Stomach (tissue), 19 donors: Measurements from ENCODE around the gene MANSC4. TPM values are rescaled to one million over a fixed set of nuclear protein-coding genes. Genes with fewer than 3 reads are reported as not detected.

ENCODE experiments used
- DNase-seq, 2 donors: peaks; one replicate each; pipeline versions ENCODE4 v3.0.0 to v3.0.0-alpha.2; 2013 to 2019
- H3K27ac ChIP-seq, 5 donors: fragments of 200-600 bp in 4 of 5; sonication (generic) in 4 of 5; one replicate each; pipeline ENCODE4 v1.5.1; 2013 to 2019; ENCODE audit warnings: mild to moderate bottlenecking in 1 of 5, moderate library complexity in 1 of 5
- H3K27me3 ChIP-seq, 3 donors: fragments of 200-600 bp; sonication (generic); one replicate each; pipeline ENCODE4 v1.5.1; 2017 to 2019; ENCODE audit warnings: mixed run types in 1 of 3
- H3K36me3 ChIP-seq, 4 donors: fragments of 200-600 bp; sonication (generic); 1 replicate in 3 of 4; 2 replicates in 1 of 4; pipeline ENCODE4 v1.5.1; 2016 to 2019
- H3K4me1 ChIP-seq, 4 donors: fragments of 200-600 bp; sonication (generic); one replicate each; pipeline ENCODE4 v1.5.1; 2016 to 2019
- H3K4me3 ChIP-seq, 4 donors: fragments of 200-600 bp; sonication (generic) in 3 of 4; one replicate each; pipeline ENCODE4 v1.5.1; 2016 to 2019; ENCODE audit warnings: mild to moderate bottlenecking in 1 of 4
- H3K9me3 ChIP-seq, 4 donors: fragments of 200-600 bp; sonication (generic); one replicate each; pipeline ENCODE4 v1.5.1; 2016 to 2019
- CTCF ChIP-seq, 7 experiments: fragments of 450-650 bp in 4 of 7; fragments of 200-600 bp in 3 of 7; sonication (generic) in 3 of 7; IDR thresholded peaks; one replicate each; pipeline ENCODE4 v1.5.1; 2016 to 2019; ENCODE audit warnings: antibody characterized with exemption in 7 of 7, control low read depth in 2 of 7, mild to moderate bottlenecking in 1 of 7
- EP300 ChIP-seq: sonication (generic); formaldehyde crosslinking; IDR thresholded peaks from one replicate; pipeline ENCODE4 v1.6.1; 2017; ENCODE audit warnings: antibody characterized with exemption
- POLR2A ChIP-seq, 4 donors: fragments of 450-650 bp; IDR thresholded peaks; one replicate each; pipeline ENCODE4 v1.6.1; 2016; ENCODE audit warnings: antibody characterized with exemption in 4 of 4, control low read depth in 2 of 4, mild to moderate bottlenecking in 1 of 4, moderate library complexity in 1 of 4
- POLR2AphosphoS5 ChIP-seq, 3 donors: sonication (generic); formaldehyde crosslinking; IDR thresholded peaks; one replicate each; pipeline ENCODE4 v1.6.1; 2016; ENCODE audit warnings: antibody characterized with exemption in 3 of 3
- WGBS, 5 donors: extraction: QIAGEN DNeasy Blood & Tissue Kit in 3 of 5; methylation state at CpG; one replicate each; pipeline versions ENCODE4 v1.1.5 to v1.1.7; 2013 to 2018; 5-methylcytosine and 5-hydroxymethylcytosine counted together
- intact Hi-C: fragments of 100-400 bp; cut with DNase I; formaldehyde crosslinking; loops from one replicate; pipeline ENCODE4 v1.15.1; 2023; ENCODE audit warnings: low total_unique reads
- long read RNA-seq, 10 donors: transcript quantifications; one replicate each; lab custom pipeline, GENCODE V29; 2026
- polyA plus RNA-seq, 3 donors: library from polyadenylated mRNA; stranded (reverse); fragments of 200-250 nt; gene quantifications; one replicate each; pipeline ENCODE4 v1.2.3, GENCODE V29; 2013
- total RNA-seq, 5 donors: library from RNA; depleted of rRNA; stranded (reverse); fragments of >200 nt; gene quantifications; one replicate each; pipeline versions ENCODE4 v1.1.0 to v1.2.3, GENCODE V29; 2014 to 2016
- donor health status: healthy with polysubstance abuse.
- donor health status: Bipolar disorder and iron deficiency.
- donor health status: healthy.

The MANSC4 gene
- total RNA-seq: not detected
- polyA plus RNA-seq: not detected
- long read RNA-seq, donor 1: 0 reads
- long read RNA-seq, donor 2: 0 reads
- long read RNA-seq, donor 3: 0 reads
- long read RNA-seq, donor 4: 0 reads
- long read RNA-seq, donor 5: 0 reads
- long read RNA-seq, donor 6: 0 reads
- long read RNA-seq, donor 7: 0 reads
- long read RNA-seq, donor 8: 0 reads
- long read RNA-seq, donor 9: 0 reads
- long read RNA-seq, donor 10: 0 reads

GRCh38 chr12:27779920-27780611 is at the start of gene MANSC4, which contains the start of gene KLHL42:
MANSC4 (minus strand) TSS chr12:27780236; CDS start chr12:27771276, 8,960 bp downstream.
KLHL42 (plus strand) TSS chr12:27780233; CDS start chr12:27780331, 98 bp downstream.
- TF ChIP-seq EP300 (no peak), POLR2AphosphoS5 (IDR thresholded peaks at IDR 0.05) (peak in 2 of 3 donors; percentile 20 to 37)
- intact Hi-C loops: no loop called here
- Histone ChIP-seq H3K9me3 (no peaks in the 10 kb centered on the region), H3K4me1 (peaks cover 17 to 53% (median 35%) of the 10 kb centered on the region in 4 donors), H3K4me3 (peak within 1 kb of the TSS; percentile 77 to 85 (median 79)), H3K36me3 (no peaks in the 10 kb centered on the region), H3K27me3 (no peaks in the 10 kb centered on the region), H3K27ac (peak within 1 kb of the TSS; percentile 91 to 95 (median 94))
- 0 to 3% (median 1%) methylated on average over 15 to 91 of the region's 92 CpGs for WGBS, 5 donors
- DNase-seq: peak; percentile 67 to 91

- no peaks in the 10 kb centered on the region for H3K4me1 ChIP-seq
- WGBS, 5 donors: 88 to 98% (median 97%) methylated on average over 3 of the region's 3 CpGs
- no peak overlapping the region for H3K4me3 ChIP-seq
- no peaks in the 10 kb centered on the region for H3K9me3 ChIP-seq
- no peak overlapping the region for H3K27ac ChIP-seq
- DNase-seq: no peak
- intact Hi-C loops: no loop called here
- H3K27me3 ChIP-seq: no peaks in the 10 kb centered on the region
- TF ChIP-seq EP300: no peak
- no peak for TF ChIP-seq CTCF (IDR thresholded peaks at IDR 0.05)
- no peak for TF ChIP-seq POLR2A (IDR thresholded peaks at IDR 0.05)
- TF ChIP-seq POLR2AphosphoS5 (IDR thresholded peaks at IDR 0.05): no peak
- no peaks in the 10 kb centered on the region for H3K36me3 ChIP-seq
Observed at GRCh38 chr12:27828196-27828595, 48.2 kb upstream of the MANSC4 start.

GRCh38 chr12:27826076-27826475 is 46.0 kb upstream of the MANSC4 start:
- no peaks in the 10 kb centered on the region for H3K9me3 ChIP-seq
- WGBS, 5 donors: 75 to 100% (median 92%) methylated on average over 1 of the region's 1 CpG
- no peak for DNase-seq
- H3K36me3 ChIP-seq: no peaks in the 10 kb centered on the region
- H3K27ac ChIP-seq: no peak overlapping the region
- H3K4me1 ChIP-seq: peaks cover 4 to 8% (median 5%) of the 10 kb centered on the region in 4 donors
- H3K27me3 ChIP-seq: no peaks in the 10 kb centered on the region
- TF ChIP-seq POLR2A (IDR thresholded peaks at IDR 0.05) (no peak), CTCF (IDR thresholded peaks at IDR 0.05) (no peak), EP300 (no peak), POLR2AphosphoS5 (IDR thresholded peaks at IDR 0.05) (no peak)
- intact Hi-C loops: no loop called here
- no peak overlapping the region for H3K4me3 ChIP-seq

- no peak for TF ChIP-seq POLR2AphosphoS5 (IDR thresholded peaks at IDR 0.05)
- H3K4me3 ChIP-seq: no peak overlapping the region
- no peaks in the 10 kb centered on the region for H3K36me3 ChIP-seq
- H3K4me1 ChIP-seq: peaks cover 4 to 14% (median 7%) of the 10 kb centered on the region in 4 donors
- 59 to 71% (median 68%) methylated on average over 12 of the region's 12 CpGs for WGBS, 5 donors
- no peak overlapping the region for H3K27ac ChIP-seq
- H3K9me3 ChIP-seq: no peaks in the 10 kb centered on the region
- intact Hi-C loops: no loop called here
- no peaks in the 10 kb centered on the region for H3K27me3 ChIP-seq
- no peak for DNase-seq
Observed at GRCh38 chr12:27824126-27824842, 44.2 kb upstream of the MANSC4 start.

- H3K27ac ChIP-seq: no peak overlapping the region
- H3K9me3 ChIP-seq: no peaks in the 10 kb centered on the region
- H3K36me3 ChIP-seq: no peaks in the 10 kb centered on the region
- no peak for TF ChIP-seq POLR2A (IDR thresholded peaks at IDR 0.05)
- TF ChIP-seq EP300: no peak
- TF ChIP-seq POLR2AphosphoS5 (IDR thresholded peaks at IDR 0.05): no peak
- TF ChIP-seq CTCF (IDR thresholded peaks at IDR 0.05): no peak
- H3K4me1 ChIP-seq: peaks cover 4 to 14% (median 7%) of the 10 kb centered on the region in 4 donors
- no peak overlapping the region for H3K4me3 ChIP-seq
- H3K27me3 ChIP-seq: no peaks in the 10 kb centered on the region
- intact Hi-C loops: no loop called here
- 88 to 93% (median 89%) methylated on average over 5 of the region's 5 CpGs for WGBS, 5 donors
- no peak for DNase-seq
Observed at GRCh38 chr12:27823038-27823437, 43.0 kb upstream of the MANSC4 start.
